ENCODE results near the gene SDK1.

- TF ChIP-seq CTCF (IDR thresholded peaks at IDR 0.05; ENCODE audit: low read depth, low read length, missing input control) (no peak), YY1 (IDR thresholded peaks at IDR 0.05) (no peak), REST (IDR thresholded peaks at IDR 0.05) (no peak), MAX (IDR thresholded peaks at IDR 0.05) (no peak), RXRA (IDR thresholded peaks at IDR 0.05) (no peak), RAD21 (IDR thresholded peaks at IDR 0.05) (no peak), JUND (IDR thresholded peaks at IDR 0.05) (no peak), SP1 (IDR thresholded peaks at IDR 0.05) (no peak), TAF1 (conservative IDR thresholded peaks at IDR 0.05) (no peak), GABPA (IDR thresholded peaks at IDR 0.05 in 1 of 2, conservative IDR thresholded peaks at IDR 0.05 in 1 of 2) (no peak), HNF4G (IDR thresholded peaks at IDR 0.05) (no peak), HNF4A (conservative IDR thresholded peaks at IDR 0.05) (no peak), ATF3 (IDR thresholded peaks at IDR 0.05) (no peak), FOXA1 (IDR thresholded peaks at IDR 0.05) (no peak)
Observed at GRCh38 chr7:4149236-4149635, 848.2 kb downstream of the SDK1 start.

All from liver (tissue), 3 donors.